ENCODE results near the gene BBS5.

DNA sequence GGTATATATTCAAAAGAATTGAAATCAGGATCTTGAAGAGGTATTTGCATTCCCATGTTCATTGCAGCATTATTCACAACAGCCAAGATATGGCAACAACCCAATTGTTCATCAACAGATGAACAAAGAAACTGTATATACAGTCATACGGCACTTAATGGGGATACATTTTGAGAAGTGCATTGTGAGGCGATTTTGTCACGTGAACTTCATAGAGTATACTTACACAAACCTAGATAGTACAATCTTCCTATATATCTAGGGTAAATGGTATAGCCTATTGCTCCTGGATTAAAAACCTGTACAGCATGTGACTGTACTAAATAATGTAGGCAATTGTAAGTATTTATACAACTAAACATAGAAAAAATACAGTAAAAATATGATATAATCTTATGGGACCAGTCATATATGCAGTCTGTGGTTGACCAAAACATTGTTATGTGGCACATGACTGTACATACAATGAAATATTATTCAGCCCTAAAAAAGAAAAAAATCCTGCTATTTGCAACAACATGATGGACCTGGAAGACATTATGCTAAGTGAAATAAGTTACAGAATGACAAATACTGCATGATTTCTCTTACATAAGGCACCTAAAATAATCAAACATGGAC, 9.2 kb upstream of the BBS5 start:
- TF ChIP-seq POLR2A (IDR thresholded peaks at IDR 0.05) (no peak), POLR2AphosphoS5 (IDR thresholded peaks at IDR 0.05) (no peak)
- TF ChIP-seq, protein P1, sequence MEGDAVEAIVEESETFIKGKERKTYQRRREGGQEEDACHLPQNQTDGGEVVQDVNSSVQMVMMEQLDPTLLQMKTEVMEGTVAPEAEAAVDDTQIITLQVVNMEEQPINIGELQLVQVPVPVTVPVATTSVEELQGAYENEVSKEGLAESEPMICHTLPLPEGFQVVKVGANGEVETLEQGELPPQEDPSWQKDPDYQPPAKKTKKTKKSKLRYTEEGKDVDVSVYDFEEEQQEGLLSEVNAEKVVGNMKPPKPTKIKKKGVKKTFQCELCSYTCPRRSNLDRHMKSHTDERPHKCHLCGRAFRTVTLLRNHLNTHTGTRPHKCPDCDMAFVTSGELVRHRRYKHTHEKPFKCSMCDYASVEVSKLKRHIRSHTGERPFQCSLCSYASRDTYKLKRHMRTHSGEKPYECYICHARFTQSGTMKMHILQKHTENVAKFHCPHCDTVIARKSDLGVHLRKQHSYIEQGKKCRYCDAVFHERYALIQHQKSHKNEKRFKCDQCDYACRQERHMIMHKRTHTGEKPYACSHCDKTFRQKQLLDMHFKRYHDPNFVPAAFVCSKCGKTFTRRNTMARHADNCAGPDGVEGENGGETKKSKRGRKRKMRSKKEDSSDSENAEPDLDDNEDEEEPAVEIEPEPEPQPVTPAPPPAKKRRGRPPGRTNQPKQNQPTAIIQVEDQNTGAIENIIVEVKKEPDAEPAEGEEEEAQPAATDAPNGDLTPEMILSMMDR (IDR thresholded peaks at IDR 0.05 in 8 of 11, conservative IDR thresholded peaks at IDR 0.05 in 3 of 11) = no peak
